ENCODE data around the gene BCAT1.

- TF ChIP-seq POLR2A (IDR thresholded peaks at IDR 0.05) (no peak), EP300 (IDR thresholded peaks at IDR 0.05) (no peak), POLR2AphosphoS5 (IDR thresholded peaks at IDR 0.05) (no peak)
- TF ChIP-seq, protein P1, sequence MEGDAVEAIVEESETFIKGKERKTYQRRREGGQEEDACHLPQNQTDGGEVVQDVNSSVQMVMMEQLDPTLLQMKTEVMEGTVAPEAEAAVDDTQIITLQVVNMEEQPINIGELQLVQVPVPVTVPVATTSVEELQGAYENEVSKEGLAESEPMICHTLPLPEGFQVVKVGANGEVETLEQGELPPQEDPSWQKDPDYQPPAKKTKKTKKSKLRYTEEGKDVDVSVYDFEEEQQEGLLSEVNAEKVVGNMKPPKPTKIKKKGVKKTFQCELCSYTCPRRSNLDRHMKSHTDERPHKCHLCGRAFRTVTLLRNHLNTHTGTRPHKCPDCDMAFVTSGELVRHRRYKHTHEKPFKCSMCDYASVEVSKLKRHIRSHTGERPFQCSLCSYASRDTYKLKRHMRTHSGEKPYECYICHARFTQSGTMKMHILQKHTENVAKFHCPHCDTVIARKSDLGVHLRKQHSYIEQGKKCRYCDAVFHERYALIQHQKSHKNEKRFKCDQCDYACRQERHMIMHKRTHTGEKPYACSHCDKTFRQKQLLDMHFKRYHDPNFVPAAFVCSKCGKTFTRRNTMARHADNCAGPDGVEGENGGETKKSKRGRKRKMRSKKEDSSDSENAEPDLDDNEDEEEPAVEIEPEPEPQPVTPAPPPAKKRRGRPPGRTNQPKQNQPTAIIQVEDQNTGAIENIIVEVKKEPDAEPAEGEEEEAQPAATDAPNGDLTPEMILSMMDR (IDR thresholded peaks at IDR 0.05): no peak
These were observed 176.1 kb downstream of the BCAT1 start for GRCh38 chr12:24772813-24773212.
